ENCODE data around the gene CHAT. TPM values are rescaled to one million over a fixed set of nuclear protein-coding genes. Genes with fewer than 3 reads are reported as not detected.

CHAT gene
- total RNA-seq, 1 experiment from 2014 or later = not detected

- H3K9me3 ChIP-seq (ENCODE audit: control insufficient read depth, insufficient read depth, low read depth, low read length) = no peaks in the 10 kb centered on the region
- ChIA-PET CTCF (no interaction called here), POLR2A (no interaction called here)
- H3K4me1 ChIP-seq (ENCODE audit: control insufficient read depth, insufficient read depth, low read length) = no peaks in the 10 kb centered on the region
- TF ChIP-seq CTCF (IDR thresholded peaks at IDR 0.05) (no peak), SIN3A (IDR thresholded peaks at IDR 0.05; ENCODE audit: borderline replicate concordance, insufficient read depth, low read depth, low read length) (no peak)
- DNase-seq (ENCODE audit: low read depth, low spot score) (no peak), ATAC-seq (no peak)
- in situ Hi-C loops (cut with HindIII; ENCODE audit: low pct_unique_long_range_greater_than_20kb, low sequenced_read_pairs) (no loop called here), intact Hi-C loops (cut with micrococcal nuclease; ENCODE audit: unreplicated experiment) (no loop called here)
- no peaks in the 10 kb centered on the region for H3K36me3 ChIP-seq (ENCODE audit: control insufficient read depth, insufficient read depth, low read length)
- H3K27me3 ChIP-seq (ENCODE audit: control insufficient read depth, insufficient read depth, low read length) = peaks cover 14% of the 10 kb centered on the region
- H3K27ac ChIP-seq (ENCODE audit: low read length) = no peak overlapping the region
- BruUV-seq (replicated peaks) = no TSS peak
- no peak overlapping the region for H3K4me3 ChIP-seq (ENCODE audit: low read depth in 2 of 2, low read length in 2 of 2)
These were observed 32.3 kb downstream of the CHAT start for GRCh38 chr10:49645871-49646870.

- Histone ChIP-seq H3K9me3 (ENCODE audit: control insufficient read depth, insufficient read depth, low read depth, low read length) (no peaks in the 10 kb centered on the region), H3K27ac (ENCODE audit: low read length) (no peak overlapping the region), H3K36me3 (ENCODE audit: control insufficient read depth, insufficient read depth, low read length) (no peaks in the 10 kb centered on the region), H3K4me1 (ENCODE audit: control insufficient read depth, insufficient read depth, low read length) (no peaks in the 10 kb centered on the region), H3K27me3 (ENCODE audit: control insufficient read depth, insufficient read depth, low read length) (peaks cover 13% of the 10 kb centered on the region), H3K4me3 (ENCODE audit: low read depth in 2 of 2, low read length in 2 of 2) (no peak overlapping the region)
- no peak for TF ChIP-seq SIN3A (IDR thresholded peaks at IDR 0.05; ENCODE audit: borderline replicate concordance, insufficient read depth, low read depth, low read length)
- TF ChIP-seq POLR2AphosphoS5 (IDR thresholded peaks at IDR 0.05; ENCODE audit: low read depth, low read length) = no peak
- TF ChIP-seq REST (IDR thresholded peaks at IDR 0.05; ENCODE audit: insufficient read depth in 1 of 2, low read depth in 2 of 2, low read length in 1 of 2) = no peak
- no peak for TF ChIP-seq CTCF (IDR thresholded peaks at IDR 0.05)
- no peak for TF ChIP-seq TCF7L2 (IDR thresholded peaks at IDR 0.05; ENCODE audit: low read depth, low read length)
- BruUV-seq (replicated peaks) = no TSS peak
- in situ Hi-C loops (cut with HindIII; ENCODE audit: low pct_unique_long_range_greater_than_20kb, low sequenced_read_pairs) (no loop called here), intact Hi-C loops (cut with micrococcal nuclease; ENCODE audit: unreplicated experiment) (no loop called here)
- POLR2A ChIA-PET = no interaction called here
- ATAC-seq (no peak), DNase-seq (ENCODE audit: low read depth, low spot score) (no peak)
- CTCF ChIA-PET = no interaction called here
These were observed 33.7 kb downstream of the CHAT start for GRCh38 chr10:49647554-49647953.

All from Panc1 (cell line).